K562 (cell line): ENCODE measurements around the gene CUX1. TPM values are rescaled to one million over a fixed set of nuclear protein-coding genes. Genes with fewer than 3 reads are reported as not detected.
A peak's percentile ranks its signal among the peaks of the same experiment; 100 is the strongest.

ENCODE experiments used
- ATAC-seq: fragments of 200-7000 bp; cut with Tn5 transposase; 3 replicates; pipeline ENCODE4 v1.9.1; 2020; ENCODE audit warnings: moderate library complexity
- BruUV-seq: library from RNA; stranded (reverse); fragments of 400-500 nt; replicated peaks from 2 replicates; lab custom pipeline; 2021; lab: Mats Ljungman, UMichigan
- CTCF ChIA-PET: fragments of 300-600 bp; formaldehyde crosslinking; extraction: SDS; loops from one replicate; lab custom pipeline; 2021; ENCODE audit warnings: low intra/inter-chr PET ratio; lab: Yijun Ruan, JAX
- POLR2A ChIA-PET: fragments of 300-600, 350-650 bp; sonication (Branson Sonifier 250); formaldehyde crosslinking; extraction: SDS; loops from one replicate; lab custom pipeline; 2021; ENCODE audit warnings: antibody characterized with exemption, inconsistent platforms; lab: Yijun Ruan, JAX
- DNase-seq, 4 experiments: peaks; one replicate each; pipeline versions ENCODE4 v3.0.0 to v3.0.0-alpha.2; 2011 to 2018; ENCODE audit warnings: low spot score in 3 of 4, mixed read lengths in 3 of 4; ENCODE audit errors: extremely low read depth in 1 of 4
- FAIRE-seq: peaks from 2 replicates; lab custom pipeline; 2011; peaks lifted over from hg19 to GRCh38; lab: Jason Lieb, UNC
- H2AFZ ChIP-seq: 2 replicates; pipeline ENCODE4 v1.6.0; 2011; ENCODE audit warnings: low read depth, low read length, control low read depth, inconsistent platforms
- H3K27ac ChIP-seq: fragments of 200-600 bp; 3 replicates; pipeline ENCODE4 v1.8.0; 2011; ENCODE audit warnings: low read depth, mild to moderate bottlenecking, control low read depth, inconsistent platforms, low read length, moderate library complexity, mixed read lengths; ENCODE audit errors: extremely low read depth
- H3K27me3 ChIP-seq, 2 experiments: fragments of 300-600 bp in 1 of 2; 2 replicates in 1 of 2; 3 replicates in 1 of 2; pipeline versions ENCODE4 v1.6.0 to v1.8.0; 2011; ENCODE audit warnings: inconsistent platforms in 2 of 2, low read length in 2 of 2, mild to moderate bottlenecking in 1 of 2, mixed read lengths in 1 of 2, moderate library complexity in 1 of 2; ENCODE audit not compliant: control insufficient read depth in 2 of 2, insufficient read depth in 2 of 2
- H3K36me3 ChIP-seq: fragments of 300-600 bp; 3 replicates; pipeline ENCODE4 v1.8.0; 2011; ENCODE audit warnings: mild to moderate bottlenecking, low read length, inconsistent platforms; ENCODE audit not compliant: control insufficient read depth, insufficient read depth
- H3K4me1 ChIP-seq, 2 experiments: fragments of 200-600 bp in 1 of 2; replicated peaks in 1 of 2; 2 replicates in 1 of 2; 3 replicates in 1 of 2; pipeline versions ENCODE4 v1.5.1 to v1.8.0; 2011; ENCODE audit warnings: inconsistent platforms in 2 of 2, low read length in 2 of 2, mild to moderate bottlenecking in 1 of 2, mixed read lengths in 1 of 2, moderate library complexity in 1 of 2; ENCODE audit not compliant: control insufficient read depth in 2 of 2, insufficient read depth in 2 of 2
- H3K4me2 ChIP-seq: 2 replicates; pipeline ENCODE4 v1.6.1; 2011; ENCODE audit warnings: low read length, control low read depth, inconsistent platforms, mixed read lengths; ENCODE audit not compliant: insufficient read depth
- H3K4me3 ChIP-seq: fragments of 200-600 bp; sonication (generic), shearing (Covaris generic); 2 replicates; pipeline ENCODE4 v1.5.1; 2016; ENCODE audit warnings: control low read depth, inconsistent platforms
- H3K79me2 ChIP-seq: fragments of 200-600 bp; 3 replicates; pipeline ENCODE4 v1.8.0; 2011; ENCODE audit warnings: low read length, inconsistent platforms; ENCODE audit not compliant: control insufficient read depth, insufficient read depth
- H3K9ac ChIP-seq, 2 experiments: 2 replicates each; pipeline versions ENCODE4 v1.6.0 to v1.6.1; 2011; ENCODE audit warnings: low read depth in 2 of 2, low read length in 2 of 2, control low read depth in 1 of 2, inconsistent platforms in 1 of 2, mild to moderate bottlenecking in 1 of 2, mixed read lengths in 1 of 2; ENCODE audit not compliant: insufficient read depth in 1 of 2
- H3K9me1 ChIP-seq: one replicate; pipeline ENCODE4 v1.6.0; 2011; ENCODE audit warnings: inconsistent platforms, mild to moderate bottlenecking, low read length, moderate library complexity; ENCODE audit not compliant: control insufficient read depth, insufficient read depth
- H3K9me3 ChIP-seq: replicated peaks from 2 replicates; pipeline ENCODE4 v1.5.1; 2011; ENCODE audit warnings: low read depth, low read length, inconsistent platforms; ENCODE audit not compliant: control insufficient read depth, insufficient read depth
- H4K20me1 ChIP-seq: replicated peaks from 2 replicates; pipeline ENCODE4 v1.6.1; 2011; ENCODE audit warnings: low read length, inconsistent platforms, mixed read lengths; ENCODE audit not compliant: control insufficient read depth, insufficient read depth
- JUND ChIP-seq, 2 experiments: IDR thresholded peaks; 2 replicates in 1 of 2; 3 replicates in 1 of 2; pipeline ENCODE4 v1.6.1; 2011; ENCODE audit warnings: borderline replicate concordance in 2 of 2, low read depth in 2 of 2, low read length in 2 of 2, improper control_type of control experiment in 1 of 2, missing biosample characterization in 1 of 2, missing genetic modification characterization in 1 of 2, missing genetic modification reagents in 1 of 2
- PCBP1 ChIP-seq: fragments of 200-400 bp; formaldehyde crosslinking; IDR thresholded peaks from 2 replicates; pipeline ENCODE4 v1.6.1; 2018; ENCODE audit warnings: mild to moderate bottlenecking, low read depth, low read length; ENCODE audit not compliant: poor library complexity, severe bottlenecking
- SETDB1 ChIP-seq: IDR thresholded peaks from one replicate; pipeline ENCODE4 v1.6.1; 2012; ENCODE audit warnings: low read length, control low read depth, inconsistent platforms
- SNIP1 ChIP-seq: fragments of 450-650 bp; IDR thresholded peaks from 2 replicates; pipeline ENCODE4 v1.7.1; 2017; ENCODE audit warnings: low read depth, mild to moderate bottlenecking
- TCF7L2 ChIP-seq: fragments of 150-350 bp; IDR thresholded peaks from 2 replicates; pipeline ENCODE4 v1.6.1; 2016; ENCODE audit warnings: low read depth, mild to moderate bottlenecking, low read length, moderate library complexity
- ZFX ChIP-seq: sonication (generic); formaldehyde crosslinking; IDR thresholded peaks from 2 replicates; pipeline ENCODE4 v1.8.0; 2022; ENCODE audit warnings: mild to moderate bottlenecking, missing genetic modification reagents, moderate library complexity
- ZNF212 ChIP-seq: fragments of 450-650 bp; formaldehyde crosslinking; IDR thresholded peaks from 2 replicates; pipeline ENCODE4 v1.4.0; 2020; ENCODE audit warnings: mild to moderate bottlenecking
- ZNF282 ChIP-seq: sonication (generic); formaldehyde crosslinking; IDR thresholded peaks from 2 replicates; pipeline ENCODE4 v1.8.1; 2023; ENCODE audit warnings: missing genetic modification reagents
- ZNF3 ChIP-seq: fragments of 250-450 bp; sonication (Bioruptor Pico); IDR thresholded peaks from 2 replicates; pipeline ENCODE4 v1.5.0; 2021; ENCODE audit warnings: mild to moderate bottlenecking, moderate library complexity
- WGBS: fragments of 100-300 bp; shearing (Covaris generic); methylation state at CpG from one replicate; pipeline ENCODE4 v1.1.6; 2016; ENCODE audit warnings: low coverage, mixed read lengths; ENCODE audit not compliant: insufficient coverage; ENCODE audit errors: missing lambda C conversion rate; 5-methylcytosine and 5-hydroxymethylcytosine counted together
- in situ Hi-C: fragments of 300-500 bp; cut with MboI; formaldehyde crosslinking; loops from 4 replicates; pipeline ENCODE4 v1.15.0; 2018; ENCODE audit warnings: inconsistent platforms, mixed read lengths
- intact Hi-C: fragments of 100-400 bp; cut with micrococcal nuclease; formaldehyde crosslinking; loops from 2 replicates; pipeline ENCODE4 v1.14.2; 2022
- polyA plus RNA-seq, 8 experiments: library from polyadenylated mRNA; depleted of rRNA in 4 of 8; stranded (reverse) in 5 of 8; unstranded in 3 of 8; fragments of >200 nt; fragmentation: Nextera tagmentation in 2 of 8; fragmentation: Illumina TruSeq in 1 of 8; extraction: Ambion mirVana in 2 of 8; extraction: Trizol in 1 of 8; gene quantifications; 2 replicates each; pipeline versions ENCODE4 v1.2.1 to v1.2.3, GENCODE V29; 2011 to 2014; ENCODE audit warnings: inconsistent platforms in 1 of 8, missing spikeins in 1 of 8
- total RNA-seq, 7 experiments: library from RNA; depleted of rRNA in 6 of 7; stranded (reverse); fragments of >200 nt in 6 of 7; fragmentation: Illumina TruSeq in 2 of 7; extraction: Trizol in 2 of 7; gene quantifications; 2 replicates each; pipeline versions ENCODE4 v1.2.1 to v1.2.3, GENCODE V29; 2011 to 2021; ENCODE audit warnings: low replicate concordance in 1 of 7
- TF ChIP-seq, protein P1 (sequence below), 2 experiments: fragments of 450-650 bp; IDR thresholded peaks; 2 replicates each; pipeline ENCODE4 v1.6.1; 2016; ENCODE audit warnings: mild to moderate bottlenecking in 2 of 2, borderline replicate concordance in 1 of 2, low read depth in 1 of 2, moderate library complexity in 1 of 2

Gene CUX1
- total and polyA plus RNA-seq, 9 of the 15 experiments (the other 6 are each of a cell fraction or from before 2014, with no cell fraction given): 3.6 to 55.3 (median 25.2) TPM

GRCh38 chr7:102042016-102042656 lies 224.7 kb downstream of the CUX1 start:
- ChIA-PET CTCF (no interaction called here), POLR2A (interaction anchor here (0.8 to 1.2 kb wide), 2 partner anchors 9 to 15 kb away, joined by 3 read pairs; no protein-coding TSS in a partner anchor)
- no peak overlapping the region for H3K4me3 ChIP-seq
- H3K79me2 ChIP-seq: no peaks in the 10 kb centered on the region
- H3K9me1 ChIP-seq: no peaks in the 10 kb centered on the region
- no TSS peak for BruUV-seq
- H2AFZ ChIP-seq: no peak overlapping the region
- no peaks in the 10 kb centered on the region for H3K36me3 ChIP-seq
- H3K27ac ChIP-seq: no peak overlapping the region
- H3K27me3 ChIP-seq: no peaks in the 10 kb centered on the region
- no peak overlapping the region for H3K9ac ChIP-seq
- H3K4me2 ChIP-seq: no peak overlapping the region
- intact Hi-C loops (no loop called here), in situ Hi-C loops (no loop called here)
- H3K4me1 ChIP-seq: peaks cover 0 to 4% of the 10 kb centered on the region in 2 experiments; a peak in 2 of 5 replicates
- H3K9me3 ChIP-seq: no peaks in the 10 kb centered on the region
- no peak for ATAC-seq
- WGBS: 80% methylated on average over 4 of the region's 4 CpGs
- peak; percentile 26 for FAIRE-seq
- no peak for DNase-seq
- peaks cover 7% of the 10 kb centered on the region for H4K20me1 ChIP-seq
- TF ChIP-seq ZNF3 (CRISPR knock-in tag) (no peak), ZNF212 (CRISPR knock-in tag) (no peak), TCF7L2 (no peak), SNIP1 (no peak), PCBP1 (no peak), SETDB1 (no peak), JUND (IDR thresholded peaks at IDR 0.05; ENCODE audit: borderline replicate concordance, low read depth, low read length) (no peak), JUND (tag; IDR thresholded peaks at IDR 0.05; ENCODE audit: borderline replicate concordance, low read depth, low read length) (no peak), ZNF282 (CRISPR knock-in tag) (no peak), ZFX (CRISPR knock-in tag) (no peak)
- TF ChIP-seq, protein P1, sequence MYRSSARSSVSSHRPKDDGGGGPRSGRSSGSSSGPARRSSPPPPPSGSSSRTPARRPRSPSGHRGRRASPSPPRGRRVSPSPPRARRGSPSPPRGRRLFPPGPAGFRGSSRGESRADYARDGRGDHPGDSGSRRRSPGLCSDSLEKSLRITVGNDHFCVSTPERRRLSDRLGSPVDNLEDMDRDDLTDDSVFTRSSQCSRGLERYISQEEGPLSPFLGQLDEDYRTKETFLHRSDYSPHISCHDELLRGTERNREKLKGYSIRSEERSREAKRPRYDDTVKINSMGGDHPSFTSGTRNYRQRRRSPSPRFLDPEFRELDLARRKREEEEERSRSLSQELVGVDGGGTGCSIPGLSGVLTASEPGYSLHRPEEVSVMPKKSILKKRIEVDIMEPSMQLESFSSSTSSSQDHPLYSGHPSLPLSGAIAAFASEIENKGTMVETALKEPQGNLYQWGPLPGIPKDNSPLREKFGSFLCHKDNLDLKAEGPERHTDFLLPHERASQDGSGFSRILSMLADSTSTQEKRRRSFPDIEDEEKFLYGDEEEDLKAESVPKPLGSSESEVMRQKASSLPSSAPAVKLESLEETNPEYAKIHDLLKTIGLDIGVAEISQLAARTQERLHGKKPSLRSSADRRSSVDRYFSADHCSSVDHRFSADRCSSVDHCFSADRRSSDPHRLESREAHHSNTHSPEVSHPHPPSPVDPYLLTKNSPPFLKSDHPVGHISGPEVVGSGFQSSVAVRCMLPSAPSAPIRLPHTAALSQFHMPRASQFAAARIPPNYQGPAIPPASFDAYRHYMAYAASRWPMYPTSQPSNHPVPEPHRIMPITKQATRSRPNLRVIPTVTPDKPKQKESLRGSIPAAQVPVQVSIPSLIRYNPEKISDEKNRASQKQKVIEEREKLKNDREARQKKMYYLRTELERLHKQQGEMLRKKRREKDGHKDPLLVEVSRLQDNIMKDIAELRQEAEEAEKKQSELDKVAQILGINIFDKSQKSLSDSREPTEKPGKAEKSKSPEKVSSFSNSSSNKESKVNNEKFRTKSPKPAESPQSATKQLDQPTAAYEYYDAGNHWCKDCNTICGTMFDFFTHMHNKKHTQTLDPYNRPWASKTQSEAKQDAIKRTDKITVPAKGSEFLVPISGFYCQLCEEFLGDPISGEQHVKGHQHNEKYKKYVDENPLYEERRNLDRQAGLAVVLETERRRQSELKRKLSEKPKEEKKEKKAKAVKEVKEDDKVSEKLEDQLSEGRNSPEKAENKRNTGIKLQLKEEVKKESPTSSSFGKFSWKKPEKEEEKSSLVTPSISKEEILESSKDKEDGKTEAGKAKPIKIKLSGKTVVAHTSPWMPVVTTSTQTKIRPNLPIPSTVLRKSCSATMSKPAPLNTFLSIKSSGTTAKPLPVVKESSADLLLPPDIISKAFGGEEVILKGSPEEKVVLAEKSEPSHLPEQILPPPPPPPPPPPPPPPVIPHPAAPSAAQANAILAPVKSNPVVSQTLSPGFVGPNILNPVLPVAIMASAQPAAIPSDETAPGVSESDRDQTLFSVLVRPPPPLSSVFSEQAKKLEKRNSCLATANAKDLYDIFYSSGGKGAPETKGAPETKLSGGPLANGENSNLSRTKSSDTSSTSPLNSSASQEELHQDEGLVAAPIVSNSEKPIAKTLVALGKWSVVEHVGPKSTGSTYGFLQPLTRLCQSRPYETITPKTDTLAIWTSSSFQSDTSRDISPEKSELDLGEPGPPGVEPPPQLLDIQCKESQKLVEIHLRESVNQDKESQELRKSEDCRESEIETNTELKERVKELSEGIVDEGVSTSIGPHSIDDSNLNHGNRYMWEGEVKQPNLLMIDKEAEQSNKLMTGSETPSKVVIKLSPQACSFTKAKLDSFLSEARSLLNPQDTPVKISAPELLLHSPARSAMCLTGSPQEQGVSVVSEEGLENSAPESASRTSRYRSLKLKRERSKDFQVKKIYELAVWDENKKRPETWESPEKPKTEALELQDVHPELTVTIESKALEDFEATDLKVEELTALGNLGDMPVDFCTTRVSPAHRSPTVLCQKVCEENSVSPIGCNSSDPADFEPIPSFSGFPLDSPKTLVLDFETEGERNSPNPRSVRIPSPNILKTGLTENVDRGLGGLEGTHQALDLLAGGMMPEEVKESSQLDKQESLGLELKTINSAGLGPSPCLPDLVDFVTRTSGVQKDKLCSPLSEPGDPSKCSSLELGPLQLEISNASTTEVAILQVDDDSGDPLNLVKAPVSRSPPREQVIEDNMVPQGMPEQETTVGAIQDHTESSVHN (IDR thresholded peaks at IDR 0.05; ENCODE audit: borderline replicate concordance in 1 of 2, low read depth in 1 of 2): no peak
